ENCODE data around the gene PDPK1.
"Not testable (repeated sequence)": the region's sequence is repeated elsewhere in the genome, so short reads cannot be mapped to it uniquely, and the experiment has no call there.

DNA sequence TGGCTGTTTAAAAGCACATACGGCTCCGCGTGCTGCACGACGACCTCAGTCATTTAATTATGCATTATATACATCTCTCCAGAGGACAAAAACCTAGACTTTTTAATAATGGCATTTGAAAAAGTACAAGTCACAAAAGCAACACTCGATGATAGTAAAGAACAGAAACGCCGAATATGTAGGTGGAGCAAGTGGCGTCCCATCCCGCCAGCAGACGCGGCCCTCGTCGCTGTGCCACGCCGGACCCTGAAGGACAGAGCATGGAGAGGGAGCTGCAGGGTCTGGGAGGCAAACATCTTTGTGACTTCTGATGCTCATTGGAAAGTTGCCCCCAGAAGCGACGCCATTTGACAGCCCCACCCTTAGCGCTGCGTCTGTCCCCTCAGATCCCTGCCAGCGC is 38.0 kb downstream of the PDPK1 start:
- not testable (repeated sequence) for TF ChIP-seq POLR2A (IDR thresholded peaks at IDR 0.05; ENCODE audit: low read depth); POLR2AphosphoS5 (IDR thresholded peaks at IDR 0.05)
- TF ChIP-seq, protein P1, sequence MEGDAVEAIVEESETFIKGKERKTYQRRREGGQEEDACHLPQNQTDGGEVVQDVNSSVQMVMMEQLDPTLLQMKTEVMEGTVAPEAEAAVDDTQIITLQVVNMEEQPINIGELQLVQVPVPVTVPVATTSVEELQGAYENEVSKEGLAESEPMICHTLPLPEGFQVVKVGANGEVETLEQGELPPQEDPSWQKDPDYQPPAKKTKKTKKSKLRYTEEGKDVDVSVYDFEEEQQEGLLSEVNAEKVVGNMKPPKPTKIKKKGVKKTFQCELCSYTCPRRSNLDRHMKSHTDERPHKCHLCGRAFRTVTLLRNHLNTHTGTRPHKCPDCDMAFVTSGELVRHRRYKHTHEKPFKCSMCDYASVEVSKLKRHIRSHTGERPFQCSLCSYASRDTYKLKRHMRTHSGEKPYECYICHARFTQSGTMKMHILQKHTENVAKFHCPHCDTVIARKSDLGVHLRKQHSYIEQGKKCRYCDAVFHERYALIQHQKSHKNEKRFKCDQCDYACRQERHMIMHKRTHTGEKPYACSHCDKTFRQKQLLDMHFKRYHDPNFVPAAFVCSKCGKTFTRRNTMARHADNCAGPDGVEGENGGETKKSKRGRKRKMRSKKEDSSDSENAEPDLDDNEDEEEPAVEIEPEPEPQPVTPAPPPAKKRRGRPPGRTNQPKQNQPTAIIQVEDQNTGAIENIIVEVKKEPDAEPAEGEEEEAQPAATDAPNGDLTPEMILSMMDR (IDR thresholded peaks at IDR 0.05), result not testable (repeated sequence)

Measured in esophagus muscularis mucosa (tissue), 3 donors.